Kidney epithelial cell (primary cell): Measurements from ENCODE around the gene DEUP1. TPM values are rescaled to one million over a fixed set of nuclear protein-coding genes. Genes with fewer than 3 reads are reported as not detected.

Experiments used
- DNase-seq: peaks from one replicate; pipeline ENCODE4 v3.0.0-alpha.2; 2010; ENCODE audit warnings: low read depth
- H3K27me3 ChIP-seq: 2 replicates; pipeline ENCODE4 v1.6.0; 2011; ENCODE audit warnings: low read length; ENCODE audit not compliant: control insufficient read depth, insufficient read depth
- H3K36me3 ChIP-seq: 2 replicates; pipeline ENCODE4 v1.5.1; 2011; ENCODE audit warnings: low read length; ENCODE audit not compliant: control insufficient read depth, insufficient read depth
- H3K4me3 ChIP-seq: 2 replicates; pipeline ENCODE4 v1.5.1; 2011; ENCODE audit warnings: low read depth, mild to moderate bottlenecking, control low read depth, low read length
- CTCF ChIP-seq: IDR thresholded peaks from 2 replicates; pipeline ENCODE4 v1.5.1; 2011; ENCODE audit warnings: mild to moderate bottlenecking, moderate library complexity, low read length, control low read depth, inconsistent platforms; ENCODE audit not compliant: insufficient read depth, poor library complexity, severe bottlenecking
- total RNA-seq: library from RNA; depleted of rRNA; stranded (reverse); fragments of >200 nt; gene quantifications from 2 replicates; pipeline ENCODE4 v1.2.3, GENCODE V29; 2015

The DEUP1 gene
- total RNA-seq, 1 donor from 2014 or later: not detected

GRCh38 chr11:93340223-93340622 lies 9.7 kb downstream of the DEUP1 start:
- Histone ChIP-seq H3K27me3 (no peaks in the 10 kb centered on the region), H3K4me3 (no peak overlapping the region), H3K36me3 (no peaks in the 10 kb centered on the region)
- TF ChIP-seq CTCF: no peak
- DNase-seq: no peak

GRCh38 chr11:93344855-93345333 lies 14.4 kb downstream of the DEUP1 start:
- Histone ChIP-seq H3K27me3 (no peaks in the 10 kb centered on the region), H3K36me3 (no peaks in the 10 kb centered on the region), H3K4me3 (no peak overlapping the region)
- no peak for TF ChIP-seq CTCF
- DNase-seq: no peak

- TF ChIP-seq CTCF: no peak
- Histone ChIP-seq H3K36me3 (no peaks in the 10 kb centered on the region), H3K4me3 (no peak overlapping the region), H3K27me3 (no peaks in the 10 kb centered on the region)
- no peak for DNase-seq
Observed at GRCh38 chr11:93348930-93349329, 18.4 kb downstream of the DEUP1 start.

- no peak for TF ChIP-seq CTCF
Observed at GRCh38 chr11:93350835-93351234, 20.3 kb downstream of the DEUP1 start.

GRCh38 chr11:93359396-93359795 lies 28.9 kb downstream of the DEUP1 start:
- DNase-seq: no peak
- no peaks in the 10 kb centered on the region for H3K36me3 ChIP-seq
- H3K4me3 ChIP-seq: no peak overlapping the region
- H3K27me3 ChIP-seq: no peaks in the 10 kb centered on the region
- TF ChIP-seq CTCF: no peak

More at GRCh38 chr11:93350835-93351234, 20.3 kb downstream of the DEUP1 start:
- H3K27me3 ChIP-seq: no peaks in the 10 kb centered on the region
- H3K4me3 ChIP-seq: no peak overlapping the region
- no peaks in the 10 kb centered on the region for H3K36me3 ChIP-seq
- no peak for DNase-seq

- Histone ChIP-seq H3K27me3 (no peaks in the 10 kb centered on the region), H3K4me3 (no peak overlapping the region), H3K36me3 (no peaks in the 10 kb centered on the region)
- TF ChIP-seq CTCF: no peak
- DNase-seq: no peak
Observed at GRCh38 chr11:93361435-93361834, 30.9 kb downstream of the DEUP1 start.
